ENCODE measurements around the gene SORCS3.

The SORCS3 gene

GRCh38 chr10:104922810-104923209 is 281.7 kb downstream of the SORCS3 start:
- no peak for DNase-seq (ENCODE audit: low spot score)

GRCh38 chr10:104923501-104923900 is 282.4 kb downstream of the SORCS3 start:
- no peak for DNase-seq (ENCODE audit: low spot score)

GRCh38 chr10:104924101-104924795 is 283.2 kb downstream of the SORCS3 start:
- DNase-seq (ENCODE audit: low spot score) = no peak

- DNase-seq (ENCODE audit: low spot score) = peak; percentile 17
These were observed 284.3 kb downstream of the SORCS3 start for GRCh38 chr10:104925232-104925851.

- DNase-seq (ENCODE audit: low spot score) = no peak
These were observed 287.6 kb downstream of the SORCS3 start for GRCh38 chr10:104928734-104929133.

- no peak for DNase-seq (ENCODE audit: low spot score)
These were observed 290.6 kb downstream of the SORCS3 start for GRCh38 chr10:104931612-104932134.

GRCh38 chr10:104935656-104936055 is 294.6 kb downstream of the SORCS3 start:
- peak; percentile 9 for DNase-seq (ENCODE audit: low spot score)

GRCh38 chr10:104937567-104937966 is 296.5 kb downstream of the SORCS3 start:
- DNase-seq (ENCODE audit: low spot score) = no peak

- no peak for DNase-seq (ENCODE audit: low spot score)
These were observed 296.9 kb downstream of the SORCS3 start for GRCh38 chr10:104938031-104938430.

GRCh38 chr10:104941662-104942061 is 300.6 kb downstream of the SORCS3 start:
- DNase-seq (ENCODE audit: low spot score) = no peak

GRCh38 chr10:104947314-104947713 is 306.2 kb downstream of the SORCS3 start:
- no peak for DNase-seq (ENCODE audit: low spot score)

- DNase-seq (ENCODE audit: low spot score) = no peak
These were observed 316.2 kb downstream of the SORCS3 start for GRCh38 chr10:104957178-104957841.

GRCh38 chr10:104966563-104967297 is 325.6 kb downstream of the SORCS3 start:
- DNase-seq (ENCODE audit: low spot score) = no peak

- no peak for DNase-seq (ENCODE audit: low spot score)
These were observed 339.3 kb downstream of the SORCS3 start for GRCh38 chr10:104980368-104980767.

GRCh38 chr10:104981995-104982394 is 340.9 kb downstream of the SORCS3 start:
- no peak for DNase-seq (ENCODE audit: low spot score)

GRCh38 chr10:104988686-104989085 is 347.6 kb downstream of the SORCS3 start:
- DNase-seq (ENCODE audit: low spot score) = no peak

- no peak for DNase-seq (ENCODE audit: low spot score)
These were observed 348.8 kb downstream of the SORCS3 start for GRCh38 chr10:104989880-104990279.

GRCh38 chr10:104993085-104993484 is 352.0 kb downstream of the SORCS3 start:
- DNase-seq (ENCODE audit: low spot score) = no peak

GRCh38 chr10:105001269-105001668 is 360.2 kb downstream of the SORCS3 start:
- DNase-seq (ENCODE audit: low spot score) = no peak

GRCh38 chr10:105010411-105011121 is 369.5 kb downstream of the SORCS3 start:
- DNase-seq (ENCODE audit: low spot score) = no peak

- DNase-seq (ENCODE audit: low spot score) = no peak
These were observed 376.0 kb downstream of the SORCS3 start for GRCh38 chr10:105017116-105017515.

GRCh38 chr10:105017691-105018090 is 376.6 kb downstream of the SORCS3 start:
- no peak for DNase-seq (ENCODE audit: low spot score)
